ENCODE data around the gene BCL2L12. TPM values are rescaled to one million over a fixed set of nuclear protein-coding genes. Genes with fewer than 3 reads are reported as not detected.

Gene BCL2L12
- polyA plus RNA-seq, 1 of the 3 experiments (the other 2 are of a cell fraction): 27.9 TPM

GRCh38 chr19:49651029-49651819 lies 14.5 kb upstream of the BCL2L12 start (continued):
- no peak for TF ChIP-seq TAF1 (IDR thresholded peaks at IDR 0.05; ENCODE audit: borderline replicate concordance, low read depth, low read length)
- no peak for TF ChIP-seq USF1 (IDR thresholded peaks at IDR 0.05; ENCODE audit: borderline replicate concordance, low read depth)

- Histone ChIP-seq H3K27ac (ENCODE audit: low read depth in 2 of 2, low read length in 1 of 2) (no peak overlapping the region), H4K20me1 (ENCODE audit: insufficient read depth) (0 out of 2 replicates have a peak, but pooled peaks cover 10% of the 10 kb centered on the region), H2AFZ (ENCODE audit: low read depth) (no peak overlapping the region), H3K9ac (no peak overlapping the region), H3K27me3 (ENCODE audit: insufficient read depth) (no peaks in the 10 kb centered on the region), H3K9me2 (no peaks in the 10 kb centered on the region), H3K79me2 (ENCODE audit: insufficient read depth) (peaks cover 36% of the 10 kb centered on the region), H3K4me1 (ENCODE audit: control insufficient read depth in 1 of 2, insufficient read depth in 2 of 2, low read depth in 1 of 2, low read length in 1 of 2) (no peaks in the 10 kb centered on the region), H3K4me3 (ENCODE audit: low read depth in 2 of 2, low read length in 1 of 2) (no peak overlapping the region), H3K9me3 (no peaks in the 10 kb centered on the region), H3K36me3 (replicated peaks in 1 of 2; ENCODE audit: control insufficient read depth in 1 of 2, insufficient read depth in 2 of 2, low read length in 1 of 2) (peaks cover 23 to 61% of the 10 kb centered on the region in 2 experiments), H3F3A (replicated peaks; ENCODE audit: insufficient read depth) (no peaks in the 10 kb centered on the region), H3K4me2 (no peak overlapping the region)
- ChIA-PET POLR2A (no interaction called here), CTCF (no interaction called here)
- WGBS (ENCODE audit: low lambda C conversion rate): 96% methylated on average over 81 of the region's 110 CpGs
- no peak for DNase-seq
- no peak for TF ChIP-seq GABPA (IDR thresholded peaks at IDR 0.05; ENCODE audit: low read depth)
- no peak for TF ChIP-seq EP300 (IDR thresholded peaks at IDR 0.05; ENCODE audit: borderline replicate concordance in 1 of 2, low read depth in 1 of 2, low read length in 1 of 2)
- no peak for TF ChIP-seq MEF2A (IDR thresholded peaks at IDR 0.05; ENCODE audit: borderline replicate concordance, low read depth)
- no peak for TF ChIP-seq RXRA (IDR thresholded peaks at IDR 0.05; ENCODE audit: borderline replicate concordance, low read depth)
Observed at GRCh38 chr19:49651820-49652550, 13.7 kb upstream of the BCL2L12 start.

- DNase-seq: no peak
- H3K9ac ChIP-seq: no peak overlapping the region
- no peak overlapping the region for H3K4me3 ChIP-seq (ENCODE audit: low read depth in 2 of 2, low read length in 1 of 2)
- peaks cover 28% of the 10 kb centered on the region for H3K79me2 ChIP-seq (ENCODE audit: insufficient read depth)
- no peaks in the 10 kb centered on the region for H3K27me3 ChIP-seq (ENCODE audit: insufficient read depth)
- 95% methylated on average over 51 of the region's 58 CpGs for WGBS (ENCODE audit: low lambda C conversion rate)
- ChIA-PET CTCF (no interaction called here), POLR2A (no interaction called here)
- no peak overlapping the region for H3K4me2 ChIP-seq
- H2AFZ ChIP-seq (ENCODE audit: low read depth): no peak overlapping the region
- H3K9me3 ChIP-seq: no peaks in the 10 kb centered on the region
- H3K27ac ChIP-seq (ENCODE audit: low read depth in 2 of 2, low read length in 1 of 2): no peak overlapping the region
- no peaks in the 10 kb centered on the region for H3K9me2 ChIP-seq
- no peaks in the 10 kb centered on the region for H3F3A ChIP-seq (replicated peaks; ENCODE audit: insufficient read depth)
- peaks cover 20 to 65% of the 10 kb centered on the region in 2 experiments for H3K36me3 ChIP-seq (replicated peaks in 1 of 2; ENCODE audit: control insufficient read depth in 1 of 2, insufficient read depth in 2 of 2, low read length in 1 of 2)
- no peaks in the 10 kb centered on the region for H3K4me1 ChIP-seq (ENCODE audit: control insufficient read depth in 1 of 2, insufficient read depth in 2 of 2, low read depth in 1 of 2, low read length in 1 of 2)
- 0 out of 2 replicates have a peak, but pooled peaks cover 10% of the 10 kb centered on the region for H4K20me1 ChIP-seq (ENCODE audit: insufficient read depth)
- no peak for TF ChIP-seq RXRA (IDR thresholded peaks at IDR 0.05; ENCODE audit: borderline replicate concordance, low read depth)
Observed at GRCh38 chr19:49652551-49653465, 12.9 kb upstream of the BCL2L12 start.
